Natural killer cell (primary cell): Measurements from ENCODE around the gene ZC3H18. TPM values are rescaled to one million over a fixed set of nuclear protein-coding genes. Genes with fewer than 3 reads are reported as not detected.
A peak's percentile ranks its signal among the peaks of the same experiment; 100 is the strongest.

Experiments
- ATAC-seq, 3 donors: fragments of 150-1000 bp in 2 of 3; fragments of 200-7000 bp in 1 of 3; cut with Tn5 transposase; 1 replicate in 1 of 3; 2 replicates in 2 of 3; pipeline ENCODE4 v1.10.0; 2021; ENCODE audit warnings: mild to moderate bottlenecking in 2 of 3, moderate library complexity in 2 of 3
- DNase-seq, 2 donors: peaks; one replicate each; pipeline versions ENCODE4 v3.0.0 to v3.0.0-alpha.2; 2013 to 2021; ENCODE audit warnings: mixed read lengths in 1 of 2
- H3K27ac ChIP-seq: one replicate; pipeline ENCODE4 v1.5.1; 2013; ENCODE audit warnings: mild to moderate bottlenecking, low read length
- H3K27me3 ChIP-seq: one replicate; pipeline ENCODE4 v1.6.1; 2013; ENCODE audit warnings: low read length; ENCODE audit not compliant: control insufficient read depth, insufficient read depth
- H3K36me3 ChIP-seq: one replicate; pipeline ENCODE4 v1.6.1; 2013; ENCODE audit warnings: low read length; ENCODE audit not compliant: control insufficient read depth, insufficient read depth
- H3K4me1 ChIP-seq: one replicate; pipeline ENCODE4 v1.6.1; 2013; ENCODE audit warnings: low read length; ENCODE audit not compliant: control insufficient read depth, insufficient read depth
- H3K4me3 ChIP-seq: one replicate; pipeline ENCODE4 v1.5.1; 2013; ENCODE audit warnings: low read length
- H3K9me3 ChIP-seq: one replicate; pipeline ENCODE4 v1.6.1; 2013; ENCODE audit warnings: low read length; ENCODE audit not compliant: control insufficient read depth, insufficient read depth
- H3K27ac Mint-ChIP-seq, 2 donors: one replicate each; pipeline ENCODE4 v1.8.0; 2022; ENCODE audit warnings: mild to moderate bottlenecking in 2 of 2, mixed read lengths in 2 of 2, moderate library complexity in 1 of 2
- H3K27me3 Mint-ChIP-seq, 2 donors: one replicate each; pipeline ENCODE4 v1.8.0; 2022; ENCODE audit warnings: low read depth in 2 of 2, mixed read lengths in 2 of 2
- H3K36me3 Mint-ChIP-seq: one replicate; pipeline ENCODE4 v1.8.0; 2022; ENCODE audit warnings: mixed read lengths
- H3K4me1 Mint-ChIP-seq, 2 donors: one replicate each; pipeline ENCODE4 v1.8.0; 2022; ENCODE audit warnings: mixed read lengths in 2 of 2
- H3K4me3 Mint-ChIP-seq: one replicate; pipeline ENCODE4 v1.8.0; 2022; ENCODE audit warnings: mild to moderate bottlenecking, moderate library complexity, mixed read lengths
- H3K9me3 Mint-ChIP-seq, 2 donors: one replicate each; pipeline ENCODE4 v1.8.0; 2022; ENCODE audit warnings: mixed read lengths in 2 of 2
- WGBS: methylation state at CpG from one replicate; pipeline ENCODE4 v1.1.7; 2013; ENCODE audit warnings: missing lambda C conversion rate; ENCODE audit not compliant: insufficient coverage; 5-methylcytosine and 5-hydroxymethylcytosine counted together
- intact Hi-C: fragments of 100-400 bp; cut with micrococcal nuclease; formaldehyde crosslinking; loops from one replicate; pipeline ENCODE4 v1.14.2; 2022
- total RNA-seq, 4 donors: library from RNA; stranded (reverse); fragments of 120-200 nt in 1 of 4; gene quantifications; one replicate each; pipeline versions ENCODE4 v1.2.3 to v1.2.4, GENCODE V29; 2013 to 2022
- TF ChIP-seq, protein P1 (sequence below): fragments of 200-600 bp; IDR thresholded peaks from one replicate; pipeline ENCODE4 v1.8.0; 2022; ENCODE audit warnings: antibody characterized with exemption

Gene ZC3H18
- total RNA-seq, 3 donors from 2014 or later (not counting 1 experiment from before 2014, with no cell fraction given): 125 to 130 (median 126) TPM

- no peaks in the 10 kb centered on the region for H3K9me3 Mint-ChIP-seq
- peaks cover 18% of the 10 kb centered on the region for H3K4me1 ChIP-seq
- peak overlapping the region; percentile 84 to 87 for H3K27ac Mint-ChIP-seq
- H3K36me3 Mint-ChIP-seq: no peaks in the 10 kb centered on the region
- no peaks in the 10 kb centered on the region for H3K9me3 ChIP-seq
- peak overlapping the region; percentile 52 for H3K27ac ChIP-seq
- intact Hi-C loops: no loop called here
- no peaks in the 10 kb centered on the region for H3K27me3 Mint-ChIP-seq
- peak in 1 of 2 donors; percentile 31 for DNase-seq
- H3K4me3 ChIP-seq: peak overlapping the region; percentile 50
- peak; percentile 12 to 17 (median 17) for ATAC-seq
- WGBS: 5% methylated on average over 28 of the region's 28 CpGs
- peaks cover 25 to 36% of the 10 kb centered on the region in 2 donors for H3K4me1 Mint-ChIP-seq
- peaks cover 3% of the 10 kb centered on the region for H3K36me3 ChIP-seq
- H3K4me3 Mint-ChIP-seq: peak overlapping the region; percentile 86
- no peaks in the 10 kb centered on the region for H3K27me3 ChIP-seq
- TF ChIP-seq, protein P1, sequence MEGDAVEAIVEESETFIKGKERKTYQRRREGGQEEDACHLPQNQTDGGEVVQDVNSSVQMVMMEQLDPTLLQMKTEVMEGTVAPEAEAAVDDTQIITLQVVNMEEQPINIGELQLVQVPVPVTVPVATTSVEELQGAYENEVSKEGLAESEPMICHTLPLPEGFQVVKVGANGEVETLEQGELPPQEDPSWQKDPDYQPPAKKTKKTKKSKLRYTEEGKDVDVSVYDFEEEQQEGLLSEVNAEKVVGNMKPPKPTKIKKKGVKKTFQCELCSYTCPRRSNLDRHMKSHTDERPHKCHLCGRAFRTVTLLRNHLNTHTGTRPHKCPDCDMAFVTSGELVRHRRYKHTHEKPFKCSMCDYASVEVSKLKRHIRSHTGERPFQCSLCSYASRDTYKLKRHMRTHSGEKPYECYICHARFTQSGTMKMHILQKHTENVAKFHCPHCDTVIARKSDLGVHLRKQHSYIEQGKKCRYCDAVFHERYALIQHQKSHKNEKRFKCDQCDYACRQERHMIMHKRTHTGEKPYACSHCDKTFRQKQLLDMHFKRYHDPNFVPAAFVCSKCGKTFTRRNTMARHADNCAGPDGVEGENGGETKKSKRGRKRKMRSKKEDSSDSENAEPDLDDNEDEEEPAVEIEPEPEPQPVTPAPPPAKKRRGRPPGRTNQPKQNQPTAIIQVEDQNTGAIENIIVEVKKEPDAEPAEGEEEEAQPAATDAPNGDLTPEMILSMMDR: no peak
Measured at GRCh38 chr16:88569614-88569984, 604 bp upstream of the ZC3H18 start.

DNA sequence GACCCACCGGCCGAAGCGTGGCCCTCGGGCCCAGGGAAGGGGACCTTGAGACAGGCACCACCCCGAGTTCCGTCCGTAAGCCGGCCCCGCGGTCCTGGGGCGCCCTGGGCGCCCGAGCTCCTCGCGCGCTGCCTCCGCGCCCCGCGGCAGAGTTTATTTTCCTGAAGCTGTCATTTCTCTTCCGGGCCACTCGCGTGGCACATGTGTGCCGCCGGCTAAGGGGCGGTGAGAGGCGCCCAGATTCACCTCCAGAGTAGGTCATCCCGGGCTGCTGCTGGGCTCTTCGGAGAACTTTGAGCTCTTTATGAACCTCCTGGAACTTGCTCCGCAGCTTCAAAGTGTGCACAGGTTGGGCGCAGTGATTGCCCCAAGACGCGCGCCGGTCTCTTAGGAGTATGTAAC lies 489 bp downstream of the ZC3H18 start:
- no peaks in the 10 kb centered on the region for H3K27me3 Mint-ChIP-seq
- H3K27me3 ChIP-seq: no peaks in the 10 kb centered on the region
- peaks cover 25 to 36% of the 10 kb centered on the region in 2 donors for H3K4me1 Mint-ChIP-seq
- intact Hi-C loops: loop anchor here (1.0 to 10.0 kb wide), 3 partner anchors 64 to 802 kb away; partner anchors contain the start of genes CTU2, IL17C and RNF166
- H3K27ac Mint-ChIP-seq: peak overlapping the region; percentile 84 to 87
- peak overlapping the region; percentile 41 for H3K27ac ChIP-seq
- H3K36me3 ChIP-seq: peaks cover 3% of the 10 kb centered on the region
- TF ChIP-seq, protein P1: no peak
- no peaks in the 10 kb centered on the region for H3K9me3 ChIP-seq
- peak overlapping the region; percentile 70 for H3K4me3 ChIP-seq
- WGBS: under 1% methylated on average over 35 of the region's 35 CpGs
- H3K9me3 Mint-ChIP-seq: no peaks in the 10 kb centered on the region
- DNase-seq (peak in 1 of 2 donors; percentile 69), ATAC-seq (peak; percentile 41 to 52 (median 46))
- no peaks in the 10 kb centered on the region for H3K36me3 Mint-ChIP-seq
- peak overlapping the region; percentile 85 for H3K4me3 Mint-ChIP-seq
- H3K4me1 ChIP-seq: peaks cover 18% of the 10 kb centered on the region

- H3K4me3 ChIP-seq: no peak overlapping the region
- peaks cover 11% of the 10 kb centered on the region for H3K4me1 ChIP-seq
- H3K9me3 ChIP-seq: no peaks in the 10 kb centered on the region
- Mint-ChIP-seq H3K36me3 (no peaks in the 10 kb centered on the region), H3K4me1 (peaks cover 31 to 57% of the 10 kb centered on the region in 2 donors), H3K4me3 (no peak overlapping the region), H3K9me3 (no peaks in the 10 kb centered on the region), H3K27me3 (no peaks in the 10 kb centered on the region), H3K27ac (no peak overlapping the region)
- WGBS: 97% methylated on average over 11 of the region's 11 CpGs
- H3K36me3 ChIP-seq: peaks cover 39% of the 10 kb centered on the region
- H3K27ac ChIP-seq: no peak overlapping the region
- ATAC-seq (no peak), DNase-seq (no peak)
- no peaks in the 10 kb centered on the region for H3K27me3 ChIP-seq
- intact Hi-C loops: loop anchor here (10.0 kb wide), 1 partner anchor 60 kb away; the partner anchor contains the start of gene IL17C
- TF ChIP-seq, protein P1: no peak
Measured at GRCh38 chr16:88575251-88575650, 5.0 kb downstream of the ZC3H18 start.

- H3K36me3 ChIP-seq: peaks cover 48% of the 10 kb centered on the region
- Mint-ChIP-seq H3K27ac (no peak overlapping the region), H3K27me3 (no peaks in the 10 kb centered on the region), H3K36me3 (no peaks in the 10 kb centered on the region), H3K9me3 (no peaks in the 10 kb centered on the region), H3K4me1 (peaks cover 24 to 58% of the 10 kb centered on the region in 2 donors), H3K4me3 (no peak overlapping the region)
- no peak overlapping the region for H3K27ac ChIP-seq
- ATAC-seq: no peak
- intact Hi-C loops: loop anchor here (10.0 kb wide), 1 partner anchor 58 kb away; the partner anchor contains the start of gene IL17C
- no peak overlapping the region for H3K4me3 ChIP-seq
- no peaks in the 10 kb centered on the region for H3K27me3 ChIP-seq
- peaks cover 4% of the 10 kb centered on the region for H3K4me1 ChIP-seq
- TF ChIP-seq, protein P1: no peak
- no peaks in the 10 kb centered on the region for H3K9me3 ChIP-seq
- 98% methylated on average over 13 of the region's 13 CpGs for WGBS
- DNase-seq: no peak
Measured at GRCh38 chr16:88576307-88576706, 6.1 kb downstream of the ZC3H18 start.
